Small intestine (tissue), 16 donors: ENCODE results near the gene MPRIP. TPM values are rescaled to one million over a fixed set of nuclear protein-coding genes. Genes with fewer than 3 reads are reported as not detected.
A peak's percentile ranks its signal among the peaks of the same experiment; 100 is the strongest.
"Not testable (repeated sequence)": the region's sequence is repeated elsewhere in the genome, so short reads cannot be mapped to it uniquely, and the experiment has no call there.

Experiments
- DNase-seq, 2 donors: peaks; one replicate each; pipeline versions ENCODE4 v3.0.0 to v3.0.0-alpha.2; 2013
- FAIRE-seq: peaks from 2 replicates; lab custom pipeline; 2012; peaks lifted over from hg19 to GRCh38; lab: Jason Lieb, UNC
- H3K27ac ChIP-seq, 3 donors: one replicate each; pipeline ENCODE4 v1.5.1; 2013; ENCODE audit warnings: low read length in 2 of 3, mild to moderate bottlenecking in 2 of 3, control low read depth in 1 of 3, inconsistent platforms in 1 of 3, low read depth in 1 of 3, moderate library complexity in 1 of 3
- H3K27me3 ChIP-seq, 3 donors: one replicate each; pipeline ENCODE4 v1.6.1; 2013; ENCODE audit warnings: low read length in 3 of 3, inconsistent platforms in 1 of 3; ENCODE audit not compliant: control insufficient read depth in 3 of 3, insufficient read depth in 3 of 3
- H3K36me3 ChIP-seq, 3 donors: one replicate each; pipeline ENCODE4 v1.6.1; 2013; ENCODE audit warnings: low read length in 3 of 3, inconsistent platforms in 1 of 3, low read depth in 1 of 3, mild to moderate bottlenecking in 1 of 3, moderate library complexity in 1 of 3; ENCODE audit not compliant: control insufficient read depth in 3 of 3, insufficient read depth in 2 of 3
- H3K4me1 ChIP-seq, 3 donors: one replicate each; pipeline ENCODE4 v1.6.1; 2013; ENCODE audit warnings: low read length in 2 of 3, inconsistent platforms in 1 of 3, low read depth in 1 of 3, mild to moderate bottlenecking in 1 of 3, moderate library complexity in 1 of 3; ENCODE audit not compliant: control insufficient read depth in 3 of 3, insufficient read depth in 2 of 3
- H3K4me3 ChIP-seq, 3 donors: one replicate each; pipeline ENCODE4 v1.5.1; 2013; ENCODE audit warnings: low read length in 3 of 3, control low read depth in 1 of 3, inconsistent platforms in 1 of 3, low read depth in 1 of 3, mild to moderate bottlenecking in 1 of 3, moderate library complexity in 1 of 3
- H3K9me3 ChIP-seq, 2 donors: one replicate each; pipeline ENCODE4 v1.6.1; 2013; ENCODE audit warnings: low read depth in 1 of 2, low read length in 1 of 2; ENCODE audit not compliant: control insufficient read depth in 2 of 2, insufficient read depth in 1 of 2
- WGBS, 3 donors: extraction: QIAGEN DNeasy Blood & Tissue Kit; methylation state at CpG; one replicate each; pipeline ENCODE4 v1.1.7; 2013; 5-methylcytosine and 5-hydroxymethylcytosine counted together
- long read RNA-seq, 10 donors: transcript quantifications; one replicate each; lab custom pipeline, GENCODE V29; 2026
- polyA plus RNA-seq, 4 donors: library from polyadenylated mRNA; stranded (reverse) in 3 of 4; unstranded in 1 of 4; fragments of 200-250 nt in 3 of 4; fragments of 120-200 nt in 1 of 4; gene quantifications; one replicate each; pipeline versions ENCODE4 v1.2.1 to v1.2.3, GENCODE V29; 2013
- donor health status: healthy with polysubstance abuse.
- donor health status: control.
- donor health status: control.
- donor health status: Bipolar disorder and iron deficiency.
- donor health status: healthy.

The MPRIP gene
- polyA plus RNA-seq: 100 to 1,000 TPM in 3 of 4 donors, 10 to 100 TPM in 1; 98.9 to 233 (median 190) TPM
- long read RNA-seq, donor 1: 0 reads
- long read RNA-seq, donor 2, partial matches to known transcripts: 0 of 3 reads
- long read RNA-seq, donor 2, other reads (novel, unspliced or antisense): 0 of 3 reads
- long read RNA-seq, donor 3, full-length matches to known transcripts: 3 of 54 reads
- long read RNA-seq, donor 3, partial matches to known transcripts: 51 of 54 reads
- long read RNA-seq, donor 3, other reads (novel, unspliced or antisense): 0 of 54 reads
- long read RNA-seq, donor 4: 0 reads
- long read RNA-seq, donor 5, full-length matches to known transcripts: 2 of 21 reads
- long read RNA-seq, donor 5, partial matches to known transcripts: 19 of 21 reads
- long read RNA-seq, donor 5, other reads (novel, unspliced or antisense): 0 of 21 reads
- long read RNA-seq, donor 6, partial matches to known transcripts: 34 of 37 reads
- long read RNA-seq, donor 6, other reads (novel, unspliced or antisense): 0 of 37 reads
- long read RNA-seq, donor 7, transcript MPRIP-202 (24 exons, 3,846 nt): major isoform, 16 of 67 reads
- long read RNA-seq, donor 7, partial matches to known transcripts: 46 of 67 reads
- long read RNA-seq, donor 7, other reads (novel, unspliced or antisense): 0 of 67 reads
- long read RNA-seq, donor 8, partial matches to known transcripts: 0 of 2 reads
- long read RNA-seq, donor 8, other reads (novel, unspliced or antisense): 0 of 2 reads
- long read RNA-seq, donor 9, partial matches to known transcripts: 12 of 15 reads
- long read RNA-seq, donor 9, other reads (novel, unspliced or antisense): 0 of 15 reads
- long read RNA-seq, donor 10, partial matches to known transcripts: 37 of 46 reads
- long read RNA-seq, donor 10, other reads (novel, unspliced or antisense): 5 of 46 reads

- Histone ChIP-seq H3K36me3 (no peaks in the 10 kb centered on the region), H3K27me3 (no peaks in the 10 kb centered on the region), H3K4me3 (peak within 1 kb of the TSS; percentile 50 to 80 (median 68)), H3K4me1 (peaks cover 2 to 37% (median 4%) of the 10 kb centered on the region in 3 donors), H3K9me3 (no peaks in the 10 kb centered on the region), H3K27ac (peak within 1 kb of the TSS; percentile 65 to 87 (median 85))
- WGBS, 3 donors: 0 to 1% (median 0%) methylated on average over 1 to 67 of the region's 67 CpGs
- FAIRE-seq (no peak), DNase-seq (no peak)
These were observed at the start of gene MPRIP for GRCh38 chr17:17042384-17042736. Gene MPRIP, plus strand, starts transcription at chr17:17042457. Its CDS starts 392 bp downstream, at chr17:17042849.

GRCh38 chr17:16994631-16995030, 47.6 kb upstream of the MPRIP start:
- 87 to 96% (median 92%) methylated on average over 2 of the region's 2 CpGs for WGBS, 3 donors

GRCh38 chr17:16995930-16996329, 46.3 kb upstream of the MPRIP start:
- FAIRE-seq (no peak), DNase-seq (no peak)
- no peak overlapping the region for H3K27ac ChIP-seq
- H3K36me3 ChIP-seq: no peaks in the 10 kb centered on the region
- H3K27me3 ChIP-seq: no peaks in the 10 kb centered on the region
- 87 to 90% (median 90%) methylated on average over 7 of the region's 7 CpGs for whole genome bisulfite sequencing, 3 donors
- H3K4me1 ChIP-seq: peaks cover 0 to 3% (median 0%) of the 10 kb centered on the region in 3 donors
- no peak overlapping the region for H3K4me3 ChIP-seq
- H3K9me3 ChIP-seq: no peaks in the 10 kb centered on the region

More at GRCh38 chr17:16994631-16995030, 47.6 kb upstream of the MPRIP start:
- Histone ChIP-seq H3K27ac (no peak overlapping the region), H3K9me3 (no peaks in the 10 kb centered on the region), H3K4me3 (no peak overlapping the region), H3K27me3 (no peaks in the 10 kb centered on the region), H3K36me3 (no peaks in the 10 kb centered on the region), H3K4me1 (no peaks in the 10 kb centered on the region)
- DNase-seq (no peak), FAIRE-seq (no peak)

GRCh38 chr17:16996726-16997125, 45.5 kb upstream of the MPRIP start:
- not testable (repeated sequence) for H3K36me3 ChIP-seq, H3K4me3 ChIP-seq, DNase-seq, H3K27ac ChIP-seq, FAIRE-seq, H3K9me3 ChIP-seq, H3K27me3 ChIP-seq
- 80 to 92% (median 88%) methylated on average over 11 of the region's 11 CpGs for WGBS, 3 donors
- peaks cover 0 to 11% (median 0%) of the 10 kb centered on the region in 3 donors for H3K4me1 ChIP-seq

- Histone ChIP-seq H3K4me3 (no peak overlapping the region), H3K36me3 (no peaks in the 10 kb centered on the region), H3K27me3 (no peaks in the 10 kb centered on the region), H3K27ac (no peak overlapping the region), H3K9me3 (no peaks in the 10 kb centered on the region), H3K4me1 (peaks cover 0 to 17% (median 0%) of the 10 kb centered on the region in 3 donors)
- WGBS, 3 donors: 62 to 83% (median 68%) methylated on average over 14 of the region's 14 CpGs
- no peak for FAIRE-seq
- DNase-seq: no peak
These were observed 44.5 kb upstream of the MPRIP start for GRCh38 chr17:16997514-16998429.

- no peaks in the 10 kb centered on the region for H3K27me3 ChIP-seq
- no peak for DNase-seq
- no peak overlapping the region for H3K4me3 ChIP-seq
- 84 to 89% (median 89%) methylated on average over 6 to 7 of the region's 7 CpGs for WGBS, 3 donors
- no peak for FAIRE-seq
- H3K27ac ChIP-seq: no peak overlapping the region
- H3K9me3 ChIP-seq: no peaks in the 10 kb centered on the region
- H3K36me3 ChIP-seq: no peaks in the 10 kb centered on the region
- H3K4me1 ChIP-seq: peaks cover 0 to 17% (median 0%) of the 10 kb centered on the region in 3 donors
These were observed 42.2 kb upstream of the MPRIP start for GRCh38 chr17:16999931-17000625.

- no peak overlapping the region for H3K27ac ChIP-seq
- WGBS, 3 donors: 67 to 77% (median 67%) methylated on average over 9 of the region's 9 CpGs
- no peak overlapping the region for H3K4me3 ChIP-seq
- FAIRE-seq (no peak), DNase-seq (no peak)
- no peaks in the 10 kb centered on the region for H3K36me3 ChIP-seq
- H3K9me3 ChIP-seq: no peaks in the 10 kb centered on the region
- peaks cover 0 to 17% (median 0%) of the 10 kb centered on the region in 3 donors for H3K4me1 ChIP-seq
- H3K27me3 ChIP-seq: no peaks in the 10 kb centered on the region
These were observed 41.0 kb upstream of the MPRIP start for GRCh38 chr17:17001076-17001777.
